Loucy (cell line): ENCODE results near the gene SPAG17.

ENCODE experiments used
- EZH2phosphoT487 ChIP-seq: fragments of 200-600 bp; IDR thresholded peaks from 2 replicates; pipeline ENCODE4 v1.6.1; 2018; ENCODE audit warnings: antibody characterized with exemption, mild to moderate bottlenecking, moderate library complexity, borderline replicate concordance
- TF ChIP-seq, protein P1 (sequence below): fragments of 200-600 bp; sonication (generic); conservative IDR thresholded peaks from 2 replicates; pipeline ENCODE4 v1.5.1; 2014; ENCODE audit warnings: mild to moderate bottlenecking, antibody characterized with exemption, low read length

DNA sequence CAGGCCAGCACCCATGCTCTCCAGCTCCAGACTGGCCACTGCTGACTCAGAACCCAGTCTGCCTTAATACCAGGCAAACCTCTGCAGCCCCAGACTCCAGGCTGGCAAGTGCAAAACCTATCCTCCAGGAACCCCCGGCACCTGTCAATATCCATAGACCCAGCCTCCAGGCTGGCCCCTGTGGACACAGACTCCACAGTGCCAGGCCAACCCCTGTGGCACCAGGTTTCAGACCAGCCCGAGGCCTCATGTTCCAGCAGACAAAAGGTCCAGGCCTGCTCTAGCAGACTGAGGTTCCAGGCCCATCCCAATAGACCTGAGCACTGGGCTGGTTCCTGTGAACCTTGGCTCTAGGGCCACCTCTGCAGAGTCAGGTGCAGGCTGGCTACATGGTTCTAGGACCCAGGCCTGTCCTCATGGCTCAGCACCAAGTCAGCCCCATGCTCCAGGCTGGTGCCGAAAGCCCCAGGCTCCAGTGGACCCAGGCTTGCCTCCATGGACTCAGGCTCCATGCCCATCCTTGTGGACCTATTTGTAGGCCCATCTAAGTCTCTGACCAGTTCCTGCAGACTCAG is 137.3 kb downstream of the SPAG17 start:
- TF ChIP-seq, protein P1, sequence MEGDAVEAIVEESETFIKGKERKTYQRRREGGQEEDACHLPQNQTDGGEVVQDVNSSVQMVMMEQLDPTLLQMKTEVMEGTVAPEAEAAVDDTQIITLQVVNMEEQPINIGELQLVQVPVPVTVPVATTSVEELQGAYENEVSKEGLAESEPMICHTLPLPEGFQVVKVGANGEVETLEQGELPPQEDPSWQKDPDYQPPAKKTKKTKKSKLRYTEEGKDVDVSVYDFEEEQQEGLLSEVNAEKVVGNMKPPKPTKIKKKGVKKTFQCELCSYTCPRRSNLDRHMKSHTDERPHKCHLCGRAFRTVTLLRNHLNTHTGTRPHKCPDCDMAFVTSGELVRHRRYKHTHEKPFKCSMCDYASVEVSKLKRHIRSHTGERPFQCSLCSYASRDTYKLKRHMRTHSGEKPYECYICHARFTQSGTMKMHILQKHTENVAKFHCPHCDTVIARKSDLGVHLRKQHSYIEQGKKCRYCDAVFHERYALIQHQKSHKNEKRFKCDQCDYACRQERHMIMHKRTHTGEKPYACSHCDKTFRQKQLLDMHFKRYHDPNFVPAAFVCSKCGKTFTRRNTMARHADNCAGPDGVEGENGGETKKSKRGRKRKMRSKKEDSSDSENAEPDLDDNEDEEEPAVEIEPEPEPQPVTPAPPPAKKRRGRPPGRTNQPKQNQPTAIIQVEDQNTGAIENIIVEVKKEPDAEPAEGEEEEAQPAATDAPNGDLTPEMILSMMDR = no peak
- TF ChIP-seq EZH2phosphoT487 = no peak
